C4-2B (cell line): ENCODE results near the gene GBP2.

ENCODE experiments used
- CTCF ChIP-seq: fragments of 450-650 bp; conservative IDR thresholded peaks from 2 replicates; pipeline ENCODE4 v1.5.1; 2017; ENCODE audit warnings: mild to moderate bottlenecking
- ZFX ChIP-seq: fragments of 450-650 bp; IDR thresholded peaks from 2 replicates; pipeline ENCODE4 v1.6.1; 2017

GRCh38 chr1:89095737-89096136 is 30.2 kb downstream of the GBP2 start:
- no peak for TF ChIP-seq CTCF
- TF ChIP-seq ZFX, result no peak
